A549 (cell line): ENCODE data around the gene KRT71.

Experiments used
- CBX8 ChIP-seq: fragments of 200-600 bp; sonication (generic); IDR thresholded peaks from 2 replicates; pipeline ENCODE4 v1.6.1; 2016
- CHD2 ChIP-seq: fragments of 150-350 bp; IDR thresholded peaks from 2 replicates; pipeline ENCODE4 v1.6.1; 2014; ENCODE audit warnings: low read length; ENCODE audit not compliant: partially characterized antibody
- EP300 ChIP-seq, 2 experiments: fragments of >200 bp; sonication (Bioruptor Twin); formaldehyde crosslinking; IDR thresholded peaks; 2 replicates in 1 of 2; 3 replicates in 1 of 2; pipeline ENCODE4 v1.6.1; 2016 to 2017
- JUNB ChIP-seq: fragments of >200 bp; sonication (Bioruptor Twin); formaldehyde crosslinking; IDR thresholded peaks from 2 replicates; pipeline ENCODE4 v1.6.1; 2016
- MAX ChIP-seq: IDR thresholded peaks from 2 replicates; pipeline ENCODE4 v1.6.1; 2012
- MAZ ChIP-seq: fragments of 150-350 bp; IDR thresholded peaks from 2 replicates; pipeline ENCODE4 v1.6.1; 2014; ENCODE audit warnings: antibody characterized with exemption, low read depth, low read length, borderline replicate concordance
- MYC ChIP-seq: IDR thresholded peaks from 2 replicates; pipeline ENCODE4 v1.6.1; 2012; ENCODE audit warnings: mild to moderate bottlenecking, inconsistent platforms, low read length, improper control_type of control experiment, borderline replicate concordance
- POLR2A ChIP-seq: IDR thresholded peaks from 2 replicates; pipeline ENCODE4 v1.6.1; 2012; ENCODE audit warnings: mild to moderate bottlenecking, low read length
- RAD21 ChIP-seq, 2 experiments: fragments of >200 bp in 1 of 2; sonication (Bioruptor Twin) in 1 of 2; formaldehyde crosslinking in 1 of 2; IDR thresholded peaks in 1 of 2; conservative IDR thresholded peaks in 1 of 2; 2 replicates in 1 of 2; 3 replicates in 1 of 2; pipeline ENCODE4 v1.6.1; 2012 to 2018; ENCODE audit warnings: inconsistent platforms in 1 of 2
- RFX5 ChIP-seq: fragments of 450-650 bp; IDR thresholded peaks from 2 replicates; pipeline ENCODE4 v1.7.1; 2014; ENCODE audit warnings: antibody characterized with exemption, mild to moderate bottlenecking, moderate library complexity
- TF ChIP-seq, protein P1 (sequence below): fragments of >200 bp; sonication (Bioruptor Twin); formaldehyde crosslinking; IDR thresholded peaks from 3 replicates; pipeline ENCODE4 v1.5.1; 2016
- TF ChIP-seq, protein P2 (sequence below): fragments of 200-600 bp; sonication (generic); IDR thresholded peaks from 2 replicates; pipeline ENCODE4 v1.6.1; 2016; ENCODE audit warnings: antibody characterized with exemption, mild to moderate bottlenecking, moderate library complexity

DNA sequence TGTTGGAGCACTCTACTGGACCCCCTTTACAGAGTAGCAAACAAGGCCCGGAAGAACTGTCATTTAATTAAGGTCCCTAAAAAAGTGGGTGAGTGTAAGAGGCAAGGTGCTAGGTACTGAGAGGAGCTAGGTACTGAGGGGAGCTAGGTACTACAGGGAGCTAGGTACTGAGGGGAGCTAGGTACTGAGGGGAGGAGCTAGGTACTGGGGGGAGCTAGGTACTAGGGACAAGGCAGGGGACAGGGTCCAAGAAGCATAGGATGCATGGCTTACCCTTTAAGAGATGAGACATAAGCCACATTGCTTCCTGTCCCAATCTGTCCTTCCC is 37.7 kb downstream of the KRT71 start:
- TF ChIP-seq, protein P1, sequence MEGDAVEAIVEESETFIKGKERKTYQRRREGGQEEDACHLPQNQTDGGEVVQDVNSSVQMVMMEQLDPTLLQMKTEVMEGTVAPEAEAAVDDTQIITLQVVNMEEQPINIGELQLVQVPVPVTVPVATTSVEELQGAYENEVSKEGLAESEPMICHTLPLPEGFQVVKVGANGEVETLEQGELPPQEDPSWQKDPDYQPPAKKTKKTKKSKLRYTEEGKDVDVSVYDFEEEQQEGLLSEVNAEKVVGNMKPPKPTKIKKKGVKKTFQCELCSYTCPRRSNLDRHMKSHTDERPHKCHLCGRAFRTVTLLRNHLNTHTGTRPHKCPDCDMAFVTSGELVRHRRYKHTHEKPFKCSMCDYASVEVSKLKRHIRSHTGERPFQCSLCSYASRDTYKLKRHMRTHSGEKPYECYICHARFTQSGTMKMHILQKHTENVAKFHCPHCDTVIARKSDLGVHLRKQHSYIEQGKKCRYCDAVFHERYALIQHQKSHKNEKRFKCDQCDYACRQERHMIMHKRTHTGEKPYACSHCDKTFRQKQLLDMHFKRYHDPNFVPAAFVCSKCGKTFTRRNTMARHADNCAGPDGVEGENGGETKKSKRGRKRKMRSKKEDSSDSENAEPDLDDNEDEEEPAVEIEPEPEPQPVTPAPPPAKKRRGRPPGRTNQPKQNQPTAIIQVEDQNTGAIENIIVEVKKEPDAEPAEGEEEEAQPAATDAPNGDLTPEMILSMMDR: no peak
- TF ChIP-seq POLR2A (no peak), MAX (no peak), JUNB (no peak), RFX5 (no peak), RAD21 (conservative IDR thresholded peaks at IDR 0.05 in 1 of 2, IDR thresholded peaks at IDR 0.05 in 1 of 2) (no peak), EP300 (IDR thresholded peaks at IDR 0.05) (no peak), CBX8 (no peak), MYC (no peak), CHD2 (no peak), MAZ (no peak)
- TF ChIP-seq, protein P2, sequence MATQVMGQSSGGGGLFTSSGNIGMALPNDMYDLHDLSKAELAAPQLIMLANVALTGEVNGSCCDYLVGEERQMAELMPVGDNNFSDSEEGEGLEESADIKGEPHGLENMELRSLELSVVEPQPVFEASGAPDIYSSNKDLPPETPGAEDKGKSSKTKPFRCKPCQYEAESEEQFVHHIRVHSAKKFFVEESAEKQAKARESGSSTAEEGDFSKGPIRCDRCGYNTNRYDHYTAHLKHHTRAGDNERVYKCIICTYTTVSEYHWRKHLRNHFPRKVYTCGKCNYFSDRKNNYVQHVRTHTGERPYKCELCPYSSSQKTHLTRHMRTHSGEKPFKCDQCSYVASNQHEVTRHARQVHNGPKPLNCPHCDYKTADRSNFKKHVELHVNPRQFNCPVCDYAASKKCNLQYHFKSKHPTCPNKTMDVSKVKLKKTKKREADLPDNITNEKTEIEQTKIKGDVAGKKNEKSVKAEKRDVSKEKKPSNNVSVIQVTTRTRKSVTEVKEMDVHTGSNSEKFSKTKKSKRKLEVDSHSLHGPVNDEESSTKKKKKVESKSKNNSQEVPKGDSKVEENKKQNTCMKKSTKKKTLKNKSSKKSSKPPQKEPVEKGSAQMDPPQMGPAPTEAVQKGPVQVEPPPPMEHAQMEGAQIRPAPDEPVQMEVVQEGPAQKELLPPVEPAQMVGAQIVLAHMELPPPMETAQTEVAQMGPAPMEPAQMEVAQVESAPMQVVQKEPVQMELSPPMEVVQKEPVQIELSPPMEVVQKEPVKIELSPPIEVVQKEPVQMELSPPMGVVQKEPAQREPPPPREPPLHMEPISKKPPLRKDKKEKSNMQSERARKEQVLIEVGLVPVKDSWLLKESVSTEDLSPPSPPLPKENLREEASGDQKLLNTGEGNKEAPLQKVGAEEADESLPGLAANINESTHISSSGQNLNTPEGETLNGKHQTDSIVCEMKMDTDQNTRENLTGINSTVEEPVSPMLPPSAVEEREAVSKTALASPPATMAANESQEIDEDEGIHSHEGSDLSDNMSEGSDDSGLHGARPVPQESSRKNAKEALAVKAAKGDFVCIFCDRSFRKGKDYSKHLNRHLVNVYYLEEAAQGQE: no peak
